HUES64 (cell line): ENCODE results near the gene PRELP.

Source experiments
- H3K27ac ChIP-seq: 2 replicates; pipeline ENCODE4 v1.7.0; 2013; ENCODE audit warnings: low read depth, low read length, inconsistent platforms
- H3K27me3 ChIP-seq: 2 replicates; pipeline ENCODE4 v1.6.1; 2013; ENCODE audit warnings: mild to moderate bottlenecking, low read length; ENCODE audit not compliant: insufficient read depth
- H3K36me3 ChIP-seq: 2 replicates; pipeline ENCODE4 v1.6.1; 2013; ENCODE audit warnings: mild to moderate bottlenecking, low read length; ENCODE audit not compliant: insufficient read depth
- H3K4me1 ChIP-seq: 2 replicates; pipeline ENCODE4 v1.6.1; 2013; ENCODE audit warnings: mild to moderate bottlenecking, low read length, moderate library complexity; ENCODE audit not compliant: insufficient read depth
- H3K4me3 ChIP-seq: 2 replicates; pipeline ENCODE4 v1.5.1; 2013; ENCODE audit warnings: mild to moderate bottlenecking, low read length, moderate library complexity
- H3K9ac ChIP-seq: 2 replicates; pipeline ENCODE4 v1.6.1; 2013; ENCODE audit warnings: mild to moderate bottlenecking, low read depth, low read length
- H3K9me3 ChIP-seq: 2 replicates; pipeline ENCODE4 v1.6.1; 2013; ENCODE audit warnings: low read depth, low read length; ENCODE audit not compliant: insufficient read depth
- WGBS: fragments of 150-250, 120-280 bp; methylation state at CpG from one replicate; pipeline ENCODE4 v1.1.7; 2013; ENCODE audit warnings: missing lambda C conversion rate; 5-methylcytosine and 5-hydroxymethylcytosine counted together

The PRELP gene

GRCh38 chr1:203453616-203454015 is 22.0 kb upstream of the PRELP start:
- no peak overlapping the region for H3K9ac ChIP-seq
- 59% methylated on average over 5 of the region's 5 CpGs for WGBS

GRCh38 chr1:203454986-203455471 is 20.6 kb upstream of the PRELP start:
- H3K4me1 ChIP-seq, result no peaks in the 10 kb centered on the region
- WGBS, result 91% methylated on average over 18 of the region's 18 CpGs
- H3K9me3 ChIP-seq, result no peaks in the 10 kb centered on the region
- no peak overlapping the region for H3K9ac ChIP-seq
- no peak overlapping the region for H3K4me3 ChIP-seq
- H3K27ac ChIP-seq, result no peak overlapping the region
- H3K36me3 ChIP-seq, result no peaks in the 10 kb centered on the region
- H3K27me3 ChIP-seq, result no peaks in the 10 kb centered on the region

More at GRCh38 chr1:203453616-203454015, 22.0 kb upstream of the PRELP start:
- Histone ChIP-seq H3K36me3 (no peaks in the 10 kb centered on the region), H3K9me3 (no peaks in the 10 kb centered on the region), H3K4me1 (peaks cover 3% of the 10 kb centered on the region), H3K27me3 (0 out of 2 replicates have a peak, but pooled peaks cover 2% of the 10 kb centered on the region), H3K27ac (no peak overlapping the region), H3K4me3 (no peak overlapping the region)

- WGBS, result 85% methylated on average over 3 of the region's 3 CpGs
- Histone ChIP-seq H3K27me3 (no peaks in the 10 kb centered on the region), H3K4me1 (no peaks in the 10 kb centered on the region), H3K27ac (no peak overlapping the region), H3K36me3 (no peaks in the 10 kb centered on the region), H3K9ac (no peak overlapping the region), H3K9me3 (no peaks in the 10 kb centered on the region), H3K4me3 (no peak overlapping the region)
Observed at GRCh38 chr1:203455706-203456105, 19.9 kb upstream of the PRELP start.

DNA sequence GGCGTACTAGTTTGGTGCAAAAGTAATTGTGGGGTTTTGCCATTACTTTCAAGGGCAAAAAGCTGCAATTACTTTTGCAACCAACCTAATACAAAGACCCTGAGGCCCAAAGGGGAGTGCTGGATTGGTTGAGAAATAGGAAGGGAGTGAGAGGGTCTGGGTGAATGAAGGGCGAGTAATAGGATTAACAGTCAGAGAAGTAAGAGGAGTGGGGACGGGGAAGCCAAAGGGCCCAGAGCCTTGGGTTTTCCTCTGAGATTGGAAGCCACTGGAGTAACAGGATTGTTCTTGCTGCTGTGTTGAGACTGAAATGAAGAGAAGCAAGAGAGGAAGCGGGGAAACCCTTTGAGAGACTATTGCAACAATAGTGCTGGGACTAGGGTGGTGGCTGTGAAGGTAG is 19.0 kb upstream of the PRELP start:
- H3K9ac ChIP-seq, result no peak overlapping the region
- H3K36me3 ChIP-seq, result no peaks in the 10 kb centered on the region
- no peaks in the 10 kb centered on the region for H3K4me1 ChIP-seq
- 83% methylated on average over 4 of the region's 4 CpGs for WGBS
- H3K27me3 ChIP-seq, result no peaks in the 10 kb centered on the region
- H3K27ac ChIP-seq, result no peak overlapping the region
- H3K9me3 ChIP-seq, result no peaks in the 10 kb centered on the region
- H3K4me3 ChIP-seq, result no peak overlapping the region

- Histone ChIP-seq H3K27ac (no peak overlapping the region), H3K9ac (no peak overlapping the region), H3K4me3 (no peak overlapping the region), H3K27me3 (no peaks in the 10 kb centered on the region), H3K9me3 (no peaks in the 10 kb centered on the region), H3K4me1 (no peaks in the 10 kb centered on the region), H3K36me3 (no peaks in the 10 kb centered on the region)
- WGBS, result 90% methylated on average over 3 of the region's 5 CpGs
Observed at GRCh38 chr1:203458078-203458477, 17.5 kb upstream of the PRELP start.

DNA sequence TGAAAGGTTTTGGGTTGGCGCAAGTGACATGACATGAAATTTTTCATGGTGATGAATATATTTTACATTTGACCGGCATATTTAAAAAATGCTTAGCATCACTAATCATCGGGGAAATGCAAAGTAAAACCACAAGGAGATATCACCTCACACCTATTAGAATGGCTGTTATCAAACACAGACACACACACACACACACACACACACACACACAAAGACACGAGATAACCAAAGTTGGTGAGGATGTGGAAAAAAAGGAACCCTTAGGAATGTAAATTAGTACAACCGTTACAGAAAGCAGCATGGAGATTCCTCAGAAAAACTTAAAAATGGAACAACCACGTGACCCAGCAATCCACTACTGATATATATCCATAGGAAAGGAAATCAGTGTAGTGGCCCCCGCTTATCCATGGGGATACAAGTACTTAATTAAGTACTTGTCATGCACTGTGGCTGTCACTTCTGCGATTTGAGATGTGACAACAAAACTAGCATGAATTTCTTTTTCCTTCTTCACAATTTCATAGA is 15.9 kb upstream of the PRELP start:
- Histone ChIP-seq H3K4me1 (peaks cover 10% of the 10 kb centered on the region; the same call in 1 of the 2 replicates), H3K36me3 (no peaks in the 10 kb centered on the region), H3K27ac (no peak overlapping the region), H3K27me3 (no peaks in the 10 kb centered on the region), H3K9me3 (no peaks in the 10 kb centered on the region), H3K9ac (no peak overlapping the region), H3K4me3 (no peak overlapping the region)
- WGBS, result 99% methylated on average over 4 of the region's 8 CpGs

GRCh38 chr1:203461717-203462116 is 13.9 kb upstream of the PRELP start:
- no peak overlapping the region for H3K4me3 ChIP-seq
- WGBS, result 43% methylated on average over 5 of the region's 5 CpGs
- no peaks in the 10 kb centered on the region for H3K36me3 ChIP-seq
- H3K27me3 ChIP-seq, result no peaks in the 10 kb centered on the region
- H3K27ac ChIP-seq, result no peak overlapping the region
- H3K4me1 ChIP-seq, result peaks cover 21% of the 10 kb centered on the region; the same call in 1 of the 2 replicates
- H3K9me3 ChIP-seq, result no peaks in the 10 kb centered on the region
- no peak overlapping the region for H3K9ac ChIP-seq

DNA sequence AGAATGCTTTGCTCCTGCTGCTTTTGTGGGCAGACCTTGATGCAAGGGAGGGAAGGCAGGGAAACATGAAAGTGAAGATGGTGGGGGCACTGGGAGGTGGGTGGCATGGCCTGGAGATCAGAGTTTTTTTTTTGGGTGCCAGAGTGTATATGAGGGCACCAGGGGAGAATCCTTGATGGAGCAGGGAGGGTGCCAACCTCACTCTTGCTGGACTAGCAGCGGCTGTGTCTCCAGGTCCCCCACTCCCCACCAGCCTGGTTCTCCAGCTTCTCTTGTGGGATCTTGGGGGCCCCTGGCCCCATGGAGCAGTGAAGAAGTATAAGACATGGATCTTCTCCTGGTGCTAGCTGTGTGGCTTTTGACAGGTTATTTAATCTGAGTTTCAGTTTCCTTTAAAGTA is 13.5 kb upstream of the PRELP start:
- H3K9ac ChIP-seq, result no peak overlapping the region
- 100% methylated on average over 1 of the region's 1 CpG for WGBS
- no peaks in the 10 kb centered on the region for H3K36me3 ChIP-seq
- no peaks in the 10 kb centered on the region for H3K27me3 ChIP-seq
- H3K27ac ChIP-seq, result no peak overlapping the region
- no peaks in the 10 kb centered on the region for H3K9me3 ChIP-seq
- H3K4me3 ChIP-seq, result no peak overlapping the region
- H3K4me1 ChIP-seq, result peaks cover 21% of the 10 kb centered on the region; the same call in 1 of the 2 replicates

- no peaks in the 10 kb centered on the region for H3K36me3 ChIP-seq
- no peaks in the 10 kb centered on the region for H3K9me3 ChIP-seq
- no peak overlapping the region for H3K27ac ChIP-seq
- no peak overlapping the region for H3K4me3 ChIP-seq
- no peaks in the 10 kb centered on the region for H3K27me3 ChIP-seq
- H3K4me1 ChIP-seq, result peaks cover 21% of the 10 kb centered on the region; the same call in 1 of the 2 replicates
- WGBS, result 89% methylated on average over 5 of the region's 6 CpGs
- H3K9ac ChIP-seq, result no peak overlapping the region
Observed at GRCh38 chr1:203462878-203463277, 12.7 kb upstream of the PRELP start.

- no peaks in the 10 kb centered on the region for H3K36me3 ChIP-seq
- H3K27me3 ChIP-seq, result no peaks in the 10 kb centered on the region
- H3K4me1 ChIP-seq, result peaks cover 21% of the 10 kb centered on the region; the same call in 1 of the 2 replicates
- no peak overlapping the region for H3K27ac ChIP-seq
- WGBS, result 51% methylated on average over 7 of the region's 7 CpGs
- no peak overlapping the region for H3K9ac ChIP-seq
- no peaks in the 10 kb centered on the region for H3K9me3 ChIP-seq
- H3K4me3 ChIP-seq, result no peak overlapping the region
Observed at GRCh38 chr1:203463469-203464062, 12.0 kb upstream of the PRELP start.

DNA sequence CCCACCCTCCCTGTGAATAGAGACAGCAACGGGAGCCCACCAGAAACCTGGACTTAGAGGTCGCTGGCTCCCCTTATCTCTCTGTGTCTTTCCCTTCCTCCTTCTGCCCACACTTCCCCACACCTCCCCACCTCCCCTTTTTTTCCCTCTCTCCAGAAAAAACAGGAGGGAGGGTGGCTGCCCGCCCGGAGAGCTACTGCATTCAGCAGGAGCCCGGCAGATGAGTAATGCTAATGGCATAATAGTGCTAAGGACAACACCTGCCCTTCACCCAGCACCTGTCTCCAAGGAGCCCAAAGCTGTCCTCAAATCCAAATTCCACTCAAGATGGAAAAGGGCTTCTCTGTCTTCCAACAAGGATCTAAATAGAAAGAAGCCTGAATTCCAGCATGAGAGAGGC is 11.4 kb upstream of the PRELP start:
- H3K36me3 ChIP-seq, result no peaks in the 10 kb centered on the region
- no peaks in the 10 kb centered on the region for H3K27me3 ChIP-seq
- H3K27ac ChIP-seq, result no peak overlapping the region
- no peak overlapping the region for H3K4me3 ChIP-seq
- 69% methylated on average over 5 of the region's 5 CpGs for WGBS
- no peak overlapping the region for H3K9ac ChIP-seq
- H3K9me3 ChIP-seq, result no peaks in the 10 kb centered on the region
- H3K4me1 ChIP-seq, result peaks cover 21% of the 10 kb centered on the region; the same call in 1 of the 2 replicates
